ENCODE measurements around the gene RNF2. TPM values are rescaled to one million over a fixed set of nuclear protein-coding genes. Genes with fewer than 3 reads are reported as not detected.

The RNF2 gene
- total and polyA plus RNA-seq, 2 donors (not counting 3 experiments of a cell fraction or from before 2014, with no cell fraction given), result 13.6 to 30.6 TPM

DNA sequence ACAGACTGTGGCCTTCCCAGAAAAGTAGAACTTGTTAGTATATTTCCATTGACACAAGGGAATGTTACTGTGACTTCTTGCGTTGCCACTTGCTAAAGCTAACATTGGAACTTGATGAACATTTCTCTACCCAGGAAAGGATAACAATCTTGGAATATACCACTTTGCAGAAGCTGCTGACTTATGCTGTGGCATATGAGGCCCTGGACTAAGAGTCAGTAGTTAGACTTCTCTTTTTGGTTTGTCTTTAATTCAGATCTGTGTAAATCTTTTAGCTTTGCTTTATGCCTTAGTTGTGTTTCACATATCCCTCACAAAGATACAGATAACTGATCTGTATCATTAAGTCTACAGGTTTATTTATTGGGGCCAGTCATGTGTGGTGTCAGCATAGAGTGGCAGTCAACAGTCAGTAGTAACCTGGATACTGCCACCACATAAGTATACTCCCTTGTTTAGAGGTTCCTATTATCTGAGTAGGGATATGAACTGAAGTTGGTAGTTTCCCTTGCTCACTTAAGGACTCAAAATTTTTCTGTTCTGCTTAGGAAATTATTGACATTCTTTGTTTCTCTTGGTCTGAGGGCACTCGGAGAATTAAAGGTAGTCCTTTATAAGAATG lies 14.7 kb downstream of the RNF2 start:
- dilution Hi-C loops (cut with MboI; ENCODE audit: extremely low pct_ligation_motif_present, low sequenced_read_pairs) (no loop called here), intact Hi-C loops (cut with micrococcal nuclease) (no loop called here)
- no peaks in the 10 kb centered on the region for H3K36me3 ChIP-seq (ENCODE audit: control insufficient read depth in 2 of 2, extremely low read depth in 1 of 2, insufficient read depth in 2 of 2, low read length in 2 of 2)
- H4K20me1 ChIP-seq (replicated peaks; ENCODE audit: control insufficient read depth, extremely low read depth, insufficient read depth, low read length), result peaks cover 14% of the 10 kb centered on the region
- FAIRE-seq (no peak), DNase-seq (ENCODE audit: low read depth, low spot score) (no peak)
- H3K27me3 ChIP-seq (ENCODE audit: control insufficient read depth in 2 of 2, insufficient read depth in 2 of 2, low read length in 2 of 2), result no peaks in the 10 kb centered on the region
- no peaks in the 10 kb centered on the region for H3K9me3 ChIP-seq (replicated peaks; ENCODE audit: control insufficient read depth, insufficient read depth, low read length)
- no peak overlapping the region for H3K27ac ChIP-seq (ENCODE audit: insufficient read depth, low read depth, low read length)
- H3K4me2 ChIP-seq (ENCODE audit: insufficient read depth, low read length), result no peak overlapping the region
- TF ChIP-seq EZH2 (IDR thresholded peaks at IDR 0.05; ENCODE audit: borderline replicate concordance, low read depth, low read length, severe bottlenecking) (no peak), POLR2A (IDR thresholded peaks at IDR 0.05; ENCODE audit: low read depth, low read length) (no peak), MYC (IDR thresholded peaks at IDR 0.05; ENCODE audit: low read depth, low read length) (no peak), JUN (IDR thresholded peaks at IDR 0.05; ENCODE audit: borderline replicate concordance, insufficient read depth, insufficient read length, low read depth) (no peak), GATA2 (IDR thresholded peaks at IDR 0.05; ENCODE audit: insufficient read depth, insufficient read length, low read depth, low read length) (no peak), FOS (IDR thresholded peaks at IDR 0.05; ENCODE audit: borderline replicate concordance, insufficient read depth, low read length) (no peak), MAX (IDR thresholded peaks at IDR 0.05; ENCODE audit: insufficient read depth, insufficient read length) (no peak), CTCF (IDR thresholded peaks at IDR 0.05; ENCODE audit: extremely low read depth in 1 of 2, insufficient read depth in 1 of 2, low read depth in 1 of 2, low read length in 2 of 2) (no peak)
- H3K79me2 ChIP-seq (ENCODE audit: control insufficient read depth, insufficient read depth, low read length), result peaks cover 77% of the 10 kb centered on the region
- H3K9ac ChIP-seq (replicated peaks; ENCODE audit: extremely low read depth, insufficient read depth, low read length), result no peak overlapping the region
- H2AFZ ChIP-seq (ENCODE audit: low read depth, low read length), result no peak overlapping the region
- CTCF ChIA-PET, result interaction anchor here (0.6 kb wide), 1 partner anchor 62 kb away, joined by 4 read pairs; no protein-coding TSS in a partner anchor
- BruUV-seq (replicated peaks), result no TSS peak
- H3K4me3 ChIP-seq (replicated peaks in 1 of 3; ENCODE audit: insufficient read depth in 1 of 3, low read depth in 1 of 3, low read length in 3 of 3), result no peak overlapping the region
- H3K4me1 ChIP-seq (ENCODE audit: control insufficient read depth, extremely low read depth, insufficient read depth, low read length), result no peaks in the 10 kb centered on the region
- H3K9me1 ChIP-seq (replicated peaks; ENCODE audit: control insufficient read depth, extremely low read depth, insufficient read depth, low read length), result no peaks in the 10 kb centered on the region
- POLR2A ChIA-PET, result no interaction called here
